ENCODE results near the gene FHOD3.

The FHOD3 gene

GRCh38 chr18:36296650-36297416, 680 bp upstream of the FHOD3 start:
- DNase-seq = no peak

GRCh38 chr18:36298126-36298741, 721 bp downstream of the FHOD3 start:
- DNase-seq = no peak

- DNase-seq = no peak
These were observed 1.5 kb downstream of the FHOD3 start for GRCh38 chr18:36299015-36299414.

GRCh38 chr18:36300211-36300610, 2.7 kb downstream of the FHOD3 start:
- DNase-seq = no peak

- DNase-seq = no peak
These were observed 4.4 kb downstream of the FHOD3 start for GRCh38 chr18:36301884-36302283.

GRCh38 chr18:36302676-36303075, 5.2 kb downstream of the FHOD3 start:
- DNase-seq = no peak

GRCh38 chr18:36303211-36303844, 5.8 kb downstream of the FHOD3 start:
- DNase-seq = no peak

- no peak for DNase-seq
These were observed 7.2 kb downstream of the FHOD3 start for GRCh38 chr18:36304723-36305122.

GRCh38 chr18:36305375-36305774, 7.9 kb downstream of the FHOD3 start:
- no peak for DNase-seq

GRCh38 chr18:36307513-36307912, 10.0 kb downstream of the FHOD3 start:
- DNase-seq = no peak

- no peak for DNase-seq
These were observed 11.4 kb downstream of the FHOD3 start for GRCh38 chr18:36308711-36309435.

GRCh38 chr18:36309436-36310391, 12.2 kb downstream of the FHOD3 start:
- no peak for DNase-seq

GRCh38 chr18:36311026-36311570, 13.6 kb downstream of the FHOD3 start:
- DNase-seq = no peak

GRCh38 chr18:36312806-36313395, 15.4 kb downstream of the FHOD3 start:
- DNase-seq = no peak

GRCh38 chr18:36314098-36314497, 16.6 kb downstream of the FHOD3 start:
- DNase-seq = no peak

- no peak for DNase-seq
These were observed 17.2 kb downstream of the FHOD3 start for GRCh38 chr18:36314754-36315153.

- no peak for DNase-seq
These were observed 18.2 kb downstream of the FHOD3 start for GRCh38 chr18:36315736-36316135.

GRCh38 chr18:36316246-36316645, 18.7 kb downstream of the FHOD3 start:
- DNase-seq = no peak

GRCh38 chr18:36321658-36322407, 24.3 kb downstream of the FHOD3 start:
- DNase-seq = no peak

- no peak for DNase-seq
These were observed 24.9 kb downstream of the FHOD3 start for GRCh38 chr18:36322408-36322728.

GRCh38 chr18:36322734-36323133, 25.2 kb downstream of the FHOD3 start:
- no peak for DNase-seq

Measured in stimulated activated CD4-positive, alpha-beta T cell treated with anti-CD3 and anti-CD28 coated beads, Interleukin-1b, Interleukin-23, amount 100 ng/mL, for 48 hours (primary cell).